CD1c-positive myeloid dendritic cell (primary cell): ENCODE measurements around the gene LIPJ.

Source experiments
- DNase-seq: peaks from one replicate; pipeline ENCODE4 v3.0.0-alpha.2; 2016; ENCODE audit errors: extremely low spot score

The LIPJ gene

GRCh38 chr10:88586462-88586861, at the start of gene LIPJ:
Gene LIPJ, plus strand, starts transcription at chr10:88586762. Its CDS starts 3,926 bp downstream, at chr10:88590688.
- DNase-seq = no peak

- DNase-seq = no peak
These were observed 49.2 kb upstream of the LIPJ start for GRCh38 chr10:88537322-88537721.

DNA sequence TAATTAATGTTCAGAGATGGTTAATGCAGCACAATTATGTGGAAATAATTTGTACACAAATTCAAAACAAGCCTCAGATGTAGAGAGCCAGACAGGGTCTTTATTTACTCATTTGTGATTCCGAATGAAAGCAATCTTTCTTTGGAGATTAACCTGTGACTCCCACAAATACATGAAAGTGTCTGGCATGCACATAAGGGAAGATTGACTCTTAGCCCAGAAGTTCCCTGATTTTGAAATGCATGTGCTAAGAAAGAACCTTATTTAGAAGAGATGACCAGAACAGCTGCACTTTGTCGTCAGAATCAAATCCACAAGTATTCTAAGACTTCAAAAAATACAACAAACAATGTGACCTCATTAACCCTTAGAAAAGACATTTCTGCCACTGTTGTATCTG, 48.5 kb upstream of the LIPJ start:
- no peak for DNase-seq

DNA sequence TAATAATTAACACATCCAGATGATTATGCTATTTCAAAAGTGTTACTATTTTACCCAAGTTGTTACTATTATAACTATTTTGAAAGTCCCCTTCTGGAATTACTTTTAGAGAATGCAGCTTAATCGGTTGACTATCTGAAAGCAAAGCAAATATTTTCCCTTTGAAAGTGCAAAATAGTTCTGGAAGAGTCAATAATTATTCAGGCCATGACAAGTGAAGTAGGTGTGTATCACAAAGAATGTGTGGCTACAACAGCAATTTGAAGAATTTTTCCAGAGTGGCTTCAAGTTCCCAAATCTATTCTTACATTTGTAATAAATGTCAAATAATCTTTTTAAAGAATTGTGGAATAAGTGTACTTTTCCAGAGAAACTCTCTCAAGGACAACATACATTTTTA, 46.2 kb upstream of the LIPJ start:
- no peak for DNase-seq

DNA sequence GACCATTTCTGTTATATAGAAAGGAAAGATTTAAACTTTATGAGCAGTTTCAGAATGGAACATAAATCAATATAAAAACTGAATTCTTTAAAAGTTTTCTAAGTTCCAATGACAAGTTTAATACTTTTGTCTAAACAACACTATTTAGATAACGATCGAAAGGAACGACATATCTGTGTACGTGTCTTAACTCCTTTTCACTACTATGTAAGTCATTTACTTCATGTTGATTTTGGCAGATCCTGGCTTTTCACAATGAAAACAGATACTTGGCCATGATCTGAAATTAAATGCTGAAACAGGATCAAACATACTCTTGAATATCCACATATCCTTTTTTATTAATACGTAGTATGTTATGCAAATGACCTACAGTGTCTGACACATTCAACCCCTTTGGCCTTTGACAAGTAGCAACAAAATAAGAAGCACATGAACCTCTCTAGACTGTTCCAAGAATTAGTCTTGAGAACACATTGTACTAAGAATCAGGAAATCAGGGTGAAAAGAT, 45.4 kb upstream of the LIPJ start:
- DNase-seq = no peak

GRCh38 chr10:88542522-88542921, 44.0 kb upstream of the LIPJ start:
- DNase-seq = no peak

DNA sequence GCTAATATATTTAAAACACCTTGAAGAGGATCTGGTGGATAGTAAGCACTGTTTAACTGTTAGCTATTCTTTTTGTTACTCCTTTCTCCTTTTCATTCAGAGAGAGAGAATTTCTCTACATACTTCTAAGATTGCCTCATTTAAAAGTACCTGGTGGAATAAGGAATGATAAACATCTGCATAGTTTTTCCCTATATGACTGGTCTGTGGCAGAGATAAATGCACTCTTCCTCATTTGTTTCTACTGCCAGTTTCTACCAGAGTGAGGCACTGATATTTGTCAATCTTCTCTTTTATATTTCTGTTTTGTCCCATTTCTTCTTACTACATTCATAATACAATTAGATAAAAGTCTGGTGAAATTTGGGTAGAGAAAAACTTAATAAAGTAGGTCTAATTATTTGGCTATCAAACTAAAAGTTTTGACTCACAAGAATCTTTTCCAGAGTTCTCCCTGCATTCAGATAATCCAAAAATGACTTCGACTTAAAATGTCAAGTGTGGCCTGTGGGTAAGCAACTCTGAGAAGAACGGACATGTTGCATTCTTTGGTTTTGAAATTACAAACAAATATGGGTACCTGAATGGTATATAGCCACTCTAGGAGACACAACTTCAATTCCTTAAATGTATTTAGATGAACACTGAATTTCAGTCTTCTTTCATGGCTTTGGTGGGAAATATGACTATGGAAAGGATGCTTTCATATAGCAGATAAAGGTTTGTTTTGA, 42.3 kb upstream of the LIPJ start:
- no peak for DNase-seq

DNA sequence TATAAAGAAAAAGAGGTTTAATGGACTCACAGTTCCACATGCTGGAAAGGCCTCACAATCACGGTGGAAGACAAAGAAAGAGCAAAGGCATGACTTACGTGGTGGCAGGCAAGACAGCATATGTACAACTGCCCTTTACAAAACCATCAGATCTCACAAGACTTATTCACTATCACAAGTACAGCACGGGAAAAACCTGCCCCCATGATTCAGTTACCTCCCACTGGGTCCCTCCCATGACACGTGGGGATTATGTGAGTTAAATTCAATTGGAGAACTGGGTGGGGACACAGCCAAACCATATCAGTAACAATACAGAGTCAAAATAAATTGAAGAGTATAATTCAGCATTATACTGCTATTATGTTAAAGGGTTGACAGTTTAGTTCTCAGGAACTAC, 41.2 kb upstream of the LIPJ start:
- DNase-seq = no peak

DNA sequence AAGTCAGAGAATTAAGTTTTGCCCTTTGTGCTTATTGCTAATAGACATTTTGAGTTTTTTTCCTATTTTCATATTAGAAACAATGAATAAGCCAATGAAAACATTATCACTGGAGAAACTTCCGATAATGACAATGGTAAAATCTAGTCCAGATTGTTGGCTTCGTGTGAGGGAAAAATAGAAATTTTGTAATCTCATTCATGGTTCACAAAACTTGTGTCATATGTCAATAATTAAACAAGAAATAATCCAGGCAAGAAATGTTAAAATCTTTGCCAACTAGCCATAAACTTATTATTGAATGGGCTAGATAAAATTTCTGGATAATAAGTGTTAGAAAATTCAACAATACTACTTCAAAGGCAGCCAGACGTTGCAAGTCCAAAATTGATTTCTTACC, 40.1 kb upstream of the LIPJ start:
- no peak for DNase-seq

GRCh38 chr10:88551246-88551645, 35.3 kb upstream of the LIPJ start:
- DNase-seq = peak; percentile 26

DNA sequence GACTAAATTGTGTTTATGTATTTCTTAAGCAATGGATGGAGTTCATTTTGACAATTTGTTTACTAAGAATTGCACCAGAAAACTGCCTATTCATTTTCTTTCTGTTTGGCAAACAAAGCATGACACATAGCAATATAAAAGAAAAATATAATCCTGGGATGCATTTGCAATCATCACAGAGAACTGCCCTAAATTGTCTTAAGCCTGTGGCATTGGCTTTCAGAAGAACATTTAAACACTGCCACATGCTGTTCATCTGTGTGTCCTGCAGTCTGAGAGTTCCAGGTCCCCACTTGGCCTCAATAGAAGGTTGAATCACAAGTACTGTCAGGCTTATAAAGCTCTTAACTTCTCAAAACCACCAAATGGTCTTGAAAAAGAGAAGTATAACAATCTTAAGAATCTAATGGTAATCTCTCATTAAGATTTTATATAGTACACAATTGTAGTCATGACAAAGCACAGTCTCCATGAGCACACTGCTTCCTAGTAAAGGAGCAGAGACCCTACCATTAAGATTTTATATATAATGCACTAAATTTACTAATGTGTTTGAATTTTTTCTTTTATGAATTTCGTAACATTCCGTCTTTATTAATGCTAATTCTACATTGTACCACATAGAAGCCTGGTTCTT, 33.3 kb upstream of the LIPJ start:
- DNase-seq = peak; percentile 61

GRCh38 chr10:88555190-88555908, 31.2 kb upstream of the LIPJ start:
- DNase-seq = peak; percentile 8

DNA sequence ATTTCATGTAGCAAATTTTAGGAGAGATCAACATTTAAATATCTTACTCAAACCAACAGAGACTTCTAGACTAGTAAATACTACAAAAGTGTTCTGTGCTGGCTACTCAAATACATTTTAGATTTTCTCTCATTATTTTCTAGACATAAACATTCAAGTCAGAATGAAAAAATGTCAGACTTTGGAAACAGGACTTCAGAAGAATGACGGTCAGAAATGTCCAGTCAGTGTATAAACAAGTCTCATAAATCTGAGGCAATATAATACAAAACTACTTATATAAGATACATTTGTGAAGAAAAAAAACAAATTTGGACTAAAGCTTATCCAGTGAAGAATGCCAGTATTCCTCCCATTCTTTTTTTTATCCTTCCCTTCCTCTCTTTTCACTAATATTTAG, 29.3 kb upstream of the LIPJ start:
- DNase-seq = no peak

DNA sequence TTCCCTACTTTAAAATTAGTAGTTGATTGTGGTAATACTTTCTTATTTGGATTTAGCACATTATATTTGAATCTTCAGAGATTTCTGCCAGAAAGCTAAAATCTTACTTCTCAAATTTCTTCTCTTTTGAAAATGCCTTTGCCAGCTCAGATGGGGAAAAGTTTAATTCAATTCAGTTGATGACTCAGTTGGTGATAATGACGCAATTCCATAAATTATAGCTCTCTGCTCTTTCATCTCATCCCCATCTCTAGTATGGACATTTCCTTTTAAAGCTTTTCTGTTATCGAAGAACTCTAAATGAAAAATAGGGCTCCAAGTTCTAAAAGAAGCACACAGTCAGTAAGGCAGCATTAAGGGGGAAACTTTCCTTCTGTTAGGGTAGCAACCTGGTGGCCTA, 28.9 kb upstream of the LIPJ start:
- no peak for DNase-seq

DNA sequence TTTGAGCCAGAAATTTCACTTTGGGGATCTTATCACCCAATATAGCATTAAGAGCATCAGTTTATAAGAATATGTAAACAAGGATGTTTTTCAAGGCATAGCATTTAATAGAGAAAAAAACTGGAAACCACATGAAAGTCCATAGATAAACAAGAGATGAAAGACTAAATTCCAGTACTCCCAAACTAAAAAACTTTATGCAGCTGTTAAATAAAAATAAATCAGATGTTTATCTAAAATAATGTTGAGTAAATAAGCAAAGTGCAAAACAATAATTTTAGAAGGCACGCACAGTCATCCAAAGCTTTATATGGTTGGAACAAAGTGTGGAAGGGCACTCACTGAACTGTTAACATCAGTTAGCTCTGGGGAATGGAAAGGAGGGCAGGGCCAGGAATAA, 24.4 kb upstream of the LIPJ start:
- DNase-seq = no peak

DNA sequence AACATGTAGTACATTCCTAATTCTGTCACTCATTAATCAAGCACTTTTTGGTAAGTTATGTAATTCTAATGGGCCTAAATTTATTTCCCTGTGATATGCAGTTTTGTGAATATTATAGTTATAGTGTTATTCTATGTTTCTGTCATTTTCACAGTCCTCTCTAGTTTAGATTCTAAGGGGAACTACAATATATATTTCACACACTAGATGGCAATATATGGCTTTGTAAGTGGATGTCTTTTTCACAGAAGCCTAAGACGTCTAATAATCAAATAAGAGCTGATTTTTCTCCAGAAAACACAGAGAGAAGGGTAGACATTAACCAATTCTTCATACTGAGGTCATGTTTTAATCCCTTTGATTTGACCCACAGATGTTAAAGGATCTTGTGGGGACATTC, 21.5 kb upstream of the LIPJ start:
- peak; percentile 43 for DNase-seq

GRCh38 chr10:88582411-88582805, 4.2 kb upstream of the LIPJ start:
- no peak for DNase-seq

DNA sequence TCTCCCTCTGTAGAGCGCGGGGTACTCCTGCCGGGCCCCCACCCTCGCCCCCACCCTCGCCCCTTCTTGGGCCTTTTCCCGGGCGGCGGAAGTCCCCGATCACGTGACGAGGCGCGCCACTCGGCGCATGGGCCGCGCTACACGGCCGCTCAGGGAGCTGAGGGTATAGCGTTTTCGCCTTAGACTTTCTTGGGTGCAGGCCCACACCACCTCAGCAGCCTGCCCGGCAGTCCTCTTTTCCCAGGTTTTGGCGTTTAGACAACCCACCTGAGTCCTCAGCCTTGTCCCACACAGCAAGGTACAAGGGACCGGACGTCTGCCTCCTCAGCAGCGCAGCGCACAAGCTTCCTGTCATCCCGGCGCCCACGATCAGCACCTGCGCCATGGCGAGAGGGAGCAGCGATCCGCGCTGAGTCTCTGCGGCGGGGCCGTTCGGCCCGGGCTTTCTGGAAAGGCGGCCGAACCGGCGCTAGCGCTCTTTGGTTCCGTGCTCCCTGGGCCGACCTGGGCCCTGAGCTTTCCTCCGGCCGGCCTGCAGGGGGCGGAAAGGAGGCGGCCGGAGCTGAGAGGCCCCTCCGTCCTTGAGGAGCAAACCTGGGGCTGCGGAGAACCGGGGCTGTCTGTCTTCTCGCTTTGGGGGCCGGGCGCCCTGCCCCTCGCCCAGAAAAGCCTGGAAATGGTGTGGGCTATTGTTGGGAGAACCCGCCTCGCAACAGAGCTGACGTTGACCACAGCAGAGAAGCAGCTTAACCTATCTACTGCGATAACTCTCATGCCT, 3.6 kb upstream of the LIPJ start, which contains the start of gene RNLS:
Gene RNLS, minus strand, starts transcription at position 513 of the 778 bp plus-strand sequence.
- peak; percentile 70 for DNase-seq

GRCh38 chr10:88583584-88583957, 3.0 kb upstream of the LIPJ start:
- no peak for DNase-seq

DNA sequence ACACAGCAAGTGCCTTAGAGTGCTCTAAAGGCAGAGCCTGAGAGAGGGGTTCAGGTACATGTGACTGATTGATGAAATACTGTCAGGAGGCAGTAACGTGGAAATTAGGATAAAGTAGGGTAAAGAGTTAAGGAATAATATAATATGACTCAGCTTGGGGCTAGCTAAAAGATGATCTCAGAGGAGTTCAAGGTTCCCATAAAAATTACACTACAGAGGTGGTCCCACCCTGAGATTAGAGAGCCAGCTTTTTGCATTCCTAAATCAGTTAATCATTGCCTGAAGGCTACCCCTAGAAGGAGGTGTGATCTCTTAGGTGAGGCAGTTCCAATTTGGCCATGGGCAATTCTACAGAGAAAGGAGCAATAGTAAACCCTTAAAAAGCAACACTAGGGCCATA, 5.8 kb downstream of the LIPJ start:
- DNase-seq = no peak

GRCh38 chr10:88592906-88593305, 6.3 kb downstream of the LIPJ start:
- peak; percentile 11 for DNase-seq

GRCh38 chr10:88594482-88594881, 7.9 kb downstream of the LIPJ start:
- no peak for DNase-seq
